HepG2 (cell line): ENCODE data around the gene TASOR. TPM values are rescaled to one million over a fixed set of nuclear protein-coding genes. Genes with fewer than 3 reads are reported as not detected.
A peak's percentile ranks its signal among the peaks of the same experiment; 100 is the strongest.

ENCODE experiments used
- ATAC-seq: fragments of 200-7000 bp; cut with Tn5 transposase; 3 replicates; pipeline ENCODE4 v1.9.1; 2020; ENCODE audit warnings: mild to moderate bottlenecking, moderate library complexity
- BruUV-seq: library from RNA; stranded (reverse); fragments of 400-500 nt; replicated peaks from 2 replicates; lab custom pipeline; 2021; lab: Mats Ljungman, UMichigan
- CTCF ChIA-PET: fragments of 300-600 bp; formaldehyde crosslinking; extraction: SDS; loops from one replicate; lab custom pipeline; 2021; ENCODE audit warnings: low total read pairs, inconsistent platforms, low intra/inter-chr PET ratio; lab: Yijun Ruan, JAX
- POLR2A ChIA-PET: fragments of 350-600 bp; sonication (Branson Sonifier 250); formaldehyde crosslinking; loops from one replicate; lab custom pipeline; 2020; ENCODE audit warnings: antibody characterized with exemption, inconsistent platforms; lab: Yijun Ruan, JAX
- DNase-seq: peaks from one replicate; pipeline ENCODE4 v3.0.0-alpha.2; 2015; ENCODE audit warnings: low spot score
- FAIRE-seq: peaks from 3 replicates; lab custom pipeline; 2011; peaks lifted over from hg19 to GRCh38; lab: Jason Lieb, UNC
- H2AFZ ChIP-seq: one replicate; pipeline ENCODE4 v1.6.1; 2011; ENCODE audit warnings: low read length, inconsistent platforms
- H3K27ac ChIP-seq: fragments of 300-600 bp; 3 replicates; pipeline ENCODE4 v1.8.0; 2011; ENCODE audit warnings: mixed run types, mild to moderate bottlenecking, mixed read lengths, low read length, inconsistent platforms; ENCODE audit not compliant: insufficient read depth; ENCODE audit errors: extremely low read length
- H3K27me3 ChIP-seq, 2 experiments: fragments of 200-600 bp in 1 of 2; 2 replicates in 1 of 2; 3 replicates in 1 of 2; pipeline versions ENCODE4 v1.6.0 to v1.8.0; 2011; ENCODE audit warnings: low read length in 2 of 2, mild to moderate bottlenecking in 2 of 2, moderate library complexity in 2 of 2, inconsistent platforms in 1 of 2; ENCODE audit not compliant: insufficient read depth in 2 of 2, control insufficient read depth in 1 of 2
- H3K36me3 ChIP-seq, 2 experiments: fragments of 200-600 bp in 1 of 2; replicated peaks in 1 of 2; 2 replicates in 1 of 2; 3 replicates in 1 of 2; pipeline versions ENCODE4 v1.5.1 to v1.8.0; 2011; ENCODE audit warnings: low read length in 2 of 2, inconsistent platforms in 1 of 2; ENCODE audit not compliant: insufficient read depth in 2 of 2, control insufficient read depth in 1 of 2
- H3K4me1 ChIP-seq: 2 replicates; pipeline ENCODE4 v1.5.1; 2012; ENCODE audit warnings: low read length, inconsistent platforms; ENCODE audit not compliant: insufficient read depth
- H3K4me2 ChIP-seq: 2 replicates; pipeline ENCODE4 v1.6.0; 2011; ENCODE audit warnings: low read depth, low read length, inconsistent platforms
- H3K4me3 ChIP-seq, 3 experiments: fragments of 200-600 bp in 1 of 3; sonication (generic), shearing (Covaris generic) in 1 of 3; replicated peaks in 1 of 3; 2 replicates each; pipeline ENCODE4 v1.5.1; 2011 to 2016; ENCODE audit warnings: low read length in 3 of 3, inconsistent platforms in 2 of 3, low read depth in 2 of 3, mild to moderate bottlenecking in 2 of 3, control low read depth in 1 of 3, mixed read lengths in 1 of 3; ENCODE audit not compliant: insufficient read depth in 1 of 3
- H3K79me2 ChIP-seq: one replicate; pipeline ENCODE4 v1.6.1; 2011; ENCODE audit warnings: low read length, inconsistent platforms; ENCODE audit not compliant: insufficient read depth
- H3K9ac ChIP-seq: 2 replicates; pipeline ENCODE4 v1.6.0; 2011; ENCODE audit warnings: mild to moderate bottlenecking, low read depth, low read length, inconsistent platforms; ENCODE audit not compliant: insufficient read depth
- H3K9me3 ChIP-seq: 2 replicates; pipeline ENCODE4 v1.5.1; 2012; ENCODE audit warnings: mild to moderate bottlenecking, low read length
- H4K20me1 ChIP-seq: 2 replicates; pipeline ENCODE4 v1.6.0; 2011; ENCODE audit warnings: inconsistent platforms, mild to moderate bottlenecking, low read length, moderate library complexity; ENCODE audit not compliant: insufficient read depth
- MAFF ChIP-seq: IDR thresholded peaks from 2 replicates; pipeline ENCODE4 v1.6.1; 2011; ENCODE audit warnings: low read depth, low read length, improper control_type of control experiment
- MAFK ChIP-seq, 2 experiments: IDR thresholded peaks in 1 of 2; conservative IDR thresholded peaks in 1 of 2; 2 replicates each; pipeline ENCODE4 v1.6.1; 2011; ENCODE audit warnings: improper control_type of control experiment in 2 of 2, low read length in 2 of 2
- NPAS2 ChIP-seq: sonication (generic); formaldehyde crosslinking; IDR thresholded peaks from 2 replicates; pipeline ENCODE4 v1.8.0; 2022; ENCODE audit warnings: mild to moderate bottlenecking, missing genetic modification reagents, borderline replicate concordance
- TERF1 ChIP-seq: sonication (generic); formaldehyde crosslinking; IDR thresholded peaks from 2 replicates; pipeline ENCODE4 v1.8.0; 2022; ENCODE audit warnings: mild to moderate bottlenecking, missing genetic modification reagents, moderate library complexity
- ZMAT5 ChIP-seq: sonication (generic); formaldehyde crosslinking; IDR thresholded peaks from 2 replicates; pipeline ENCODE4 v1.5.0; 2020; ENCODE audit warnings: mild to moderate bottlenecking, low read depth, missing genetic modification reagents, borderline replicate concordance
- WGBS: methylation state at CpG from one replicate; pipeline ENCODE4 v1.1.6; 2017; ENCODE audit warnings: low lambda C conversion rate; 5-methylcytosine and 5-hydroxymethylcytosine counted together
- in situ Hi-C: cut with HindIII; loops from 2 replicates; pipeline ENCODE4 v1.10.0; 2017; ENCODE audit warnings: low pct_unique_long_range_greater_than_20kb; ENCODE audit not compliant: extremely low pct_ligation_motif_present
- intact Hi-C: fragments of 100-400 bp; cut with micrococcal nuclease; formaldehyde crosslinking; loops from one replicate; pipeline ENCODE4 v1.10.0; 2022; ENCODE audit not compliant: unreplicated experiment
- polyA plus RNA-seq, 8 experiments: library from polyadenylated mRNA; depleted of rRNA in 3 of 8; stranded (reverse) in 7 of 8; unstranded in 1 of 8; fragments of >200 nt; fragmentation: Illumina TruSeq in 4 of 8; extraction: Trizol in 4 of 8; gene quantifications; 2 replicates each; pipeline versions ENCODE4 v1.2.1 to v1.2.3, GENCODE V29; 2011 to 2016; ENCODE audit warnings: low read depth in 4 of 8, missing spikeins in 1 of 8, mixed read lengths in 1 of 8; ENCODE audit not compliant: insufficient read depth in 1 of 8
- total RNA-seq, 5 experiments: library from RNA; depleted of rRNA; stranded (reverse); fragments of >200 nt; fragmentation: Illumina TruSeq; extraction: Trizol; gene quantifications; 2 replicates each; pipeline ENCODE4 v1.2.3, GENCODE V29; 2016; ENCODE audit warnings: low read depth in 1 of 5
- TF ChIP-seq, protein P1 (sequence below): sonication (generic); formaldehyde crosslinking; IDR thresholded peaks from 2 replicates; pipeline ENCODE4 v1.5.1; 2020; ENCODE audit warnings: mild to moderate bottlenecking, missing genetic modification reagents
- TF ChIP-seq, protein P2 (sequence below): sonication (generic); formaldehyde crosslinking; IDR thresholded peaks from 2 replicates; pipeline ENCODE4 v1.4.0; 2020; ENCODE audit warnings: mild to moderate bottlenecking, missing genetic modification reagents

Gene TASOR
- total and polyA plus RNA-seq, 2 of the 13 experiments (the other 11 are each of a cell fraction or from before 2014, with no cell fraction given): 20.1 to 32.5 TPM

GRCh38 chr3:56654460-56654859 lies 28.6 kb downstream of the TASOR start (continued):
- TF ChIP-seq, protein P1, sequence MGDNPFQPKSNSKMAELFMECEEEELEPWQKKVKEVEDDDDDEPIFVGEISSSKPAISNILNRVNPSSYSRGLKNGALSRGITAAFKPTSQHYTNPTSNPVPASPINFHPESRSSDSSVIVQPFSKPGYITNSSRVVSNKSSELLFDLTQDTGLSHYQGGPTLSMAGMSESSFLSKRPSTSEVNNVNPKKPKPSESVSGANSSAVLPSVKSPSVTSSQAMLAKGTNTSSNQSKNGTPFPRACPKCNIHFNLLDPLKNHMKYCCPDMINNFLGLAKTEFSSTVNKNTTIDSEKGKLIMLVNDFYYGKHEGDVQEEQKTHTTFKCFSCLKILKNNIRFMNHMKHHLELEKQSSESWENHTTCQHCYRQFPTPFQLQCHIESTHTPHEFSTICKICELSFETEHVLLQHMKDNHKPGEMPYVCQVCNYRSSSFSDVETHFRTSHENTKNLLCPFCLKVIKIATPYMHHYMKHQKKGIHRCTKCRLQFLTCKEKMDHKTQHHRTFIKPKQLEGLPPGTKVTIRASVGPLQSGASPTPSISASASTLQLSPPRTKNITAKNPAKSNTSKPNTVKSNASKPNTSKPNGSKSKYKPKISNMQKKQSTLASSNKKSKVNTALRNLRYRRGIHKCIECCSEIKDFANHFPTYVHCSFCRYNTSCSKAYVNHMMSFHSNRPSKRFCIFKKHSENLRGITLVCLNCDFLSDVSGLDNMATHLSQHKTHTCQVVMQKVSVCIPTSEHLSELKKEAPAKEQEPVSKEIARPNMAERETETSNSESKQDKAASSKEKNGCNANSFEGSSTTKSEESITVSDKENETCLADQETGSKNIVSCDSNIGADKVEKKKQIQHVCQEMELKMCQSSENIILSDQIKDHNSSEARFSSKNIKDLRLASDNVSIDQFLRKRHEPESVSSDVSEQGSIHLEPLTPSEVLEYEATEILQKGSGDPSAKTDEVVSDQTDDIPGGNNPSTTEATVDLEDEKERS (CRISPR knock-in tag): no peak
- TF ChIP-seq NPAS2 (CRISPR knock-in tag) (no peak), ZMAT5 (no peak)
- TF ChIP-seq, protein P2, sequence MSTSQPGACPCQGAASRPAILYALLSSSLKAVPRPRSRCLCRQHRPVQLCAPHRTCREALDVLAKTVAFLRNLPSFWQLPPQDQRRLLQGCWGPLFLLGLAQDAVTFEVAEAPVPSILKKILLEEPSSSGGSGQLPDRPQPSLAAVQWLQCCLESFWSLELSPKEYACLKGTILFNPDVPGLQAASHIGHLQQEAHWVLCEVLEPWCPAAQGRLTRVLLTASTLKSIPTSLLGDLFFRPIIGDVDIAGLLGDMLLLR: no peak
- TF ChIP-seq, all 625 proteins: peak for 0

GRCh38 chr3:56645407-56645806 lies 37.7 kb downstream of the TASOR start:
- Histone ChIP-seq H4K20me1 (no peaks in the 10 kb centered on the region), H3K4me1 (no peaks in the 10 kb centered on the region), H3K79me2 (no peaks in the 10 kb centered on the region), H3K4me2 (no peak overlapping the region), H3K9me3 (no peaks in the 10 kb centered on the region), H3K36me3 (peaks cover 6 to 61% of the 10 kb centered on the region in 2 experiments), H3K27ac (no peak overlapping the region), H2AFZ (no peak overlapping the region), H3K9ac (no peak overlapping the region), H3K4me3 (no peak overlapping the region), H3K27me3 (no peaks in the 10 kb centered on the region)
- intact Hi-C loops (no loop called here), in situ Hi-C loops (no loop called here)
- ATAC-seq: no peak
- ChIA-PET CTCF (no interaction called here), POLR2A (no interaction called here)
- no TSS peak for BruUV-seq
- WGBS: 94% methylated on average over 2 of the region's 2 CpGs
- no peak for DNase-seq
- peak; percentile 23 for FAIRE-seq
- TF ChIP-seq TERF1 (CRISPR knock-in tag) (no peak), MAFF (peak; percentile 80), MAFK (conservative IDR thresholded peaks at IDR 0.05 in 1 of 2, IDR thresholded peaks at IDR 0.05 in 1 of 2; ENCODE audit: low read length in 2 of 2) (peak; percentile 64 to 71)
